IPS DF 4.7 (cell line): ENCODE measurements around the gene MIOX.
"Not testable (repeated sequence)": the region's sequence is repeated elsewhere in the genome, so short reads cannot be mapped to it uniquely, and the experiment has no call there.

Experiments
- DNase-seq: peaks from one replicate; pipeline ENCODE4 v3.0.0-alpha.2; 2013; ENCODE audit warnings: low spot score; ENCODE audit errors: extremely low read depth

Gene MIOX

DNA sequence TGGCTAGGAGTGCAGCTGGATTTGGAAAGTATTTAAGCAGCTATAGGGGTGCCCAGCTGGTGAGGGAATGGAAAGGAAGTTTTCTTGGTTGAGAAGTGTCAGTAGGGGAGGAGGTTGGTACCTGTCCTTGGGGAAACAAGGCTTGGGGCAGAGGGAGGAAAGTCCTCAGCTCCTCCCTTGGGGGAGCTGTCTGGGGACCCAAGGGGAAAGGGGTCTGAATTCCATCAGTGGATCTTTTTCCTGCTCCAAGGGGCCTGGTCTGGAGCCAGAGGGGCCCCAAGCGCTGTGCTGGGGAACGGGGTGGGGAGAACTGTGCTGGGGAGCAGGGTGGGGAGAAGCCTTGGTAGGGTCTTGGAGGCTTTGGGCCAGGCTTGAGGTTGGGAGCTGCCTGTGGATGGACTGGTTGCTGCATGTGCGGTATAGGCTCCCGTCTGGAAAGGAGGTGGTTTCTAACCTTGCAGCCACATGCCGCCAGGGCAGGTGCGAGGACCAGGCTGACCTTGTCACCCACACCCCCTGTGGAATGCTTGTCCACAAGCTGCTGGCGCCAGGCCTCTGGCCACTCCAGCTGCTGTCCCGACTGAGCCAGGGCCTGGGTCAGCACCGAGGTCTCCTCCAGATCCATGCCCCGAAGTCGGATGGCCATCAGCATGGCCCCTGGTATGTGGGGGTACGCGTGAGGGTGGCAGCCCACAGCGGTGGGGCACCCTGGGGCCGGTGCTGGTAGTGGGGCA, 42.2 kb downstream of the MIOX start:
- DNase-seq: no peak

DNA sequence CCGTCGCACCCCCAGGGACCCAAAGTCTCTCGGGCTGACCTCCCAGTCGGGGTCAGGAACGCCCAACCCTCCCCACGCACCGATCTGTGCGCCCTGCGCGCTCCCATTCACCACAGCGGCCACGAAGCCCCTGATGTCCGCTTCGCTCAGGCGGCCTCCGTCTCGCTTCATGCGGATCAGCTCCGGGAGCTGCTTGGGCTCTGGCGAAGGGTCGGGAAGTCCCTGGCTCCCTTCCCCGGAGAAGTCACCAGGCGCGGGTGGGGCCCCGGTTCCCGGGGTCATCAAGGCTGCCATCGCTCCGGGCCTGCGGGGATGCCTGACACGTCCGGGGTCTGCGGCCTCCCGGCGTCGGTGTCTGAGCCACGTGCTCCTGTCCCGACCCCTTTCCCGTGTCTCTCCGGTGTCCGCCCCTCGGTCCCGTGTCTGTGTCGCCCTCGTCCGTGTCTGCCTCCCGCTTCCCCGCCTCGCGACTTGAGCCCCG, 42.8 kb downstream of the MIOX start:
- no peak for DNase-seq

DNA sequence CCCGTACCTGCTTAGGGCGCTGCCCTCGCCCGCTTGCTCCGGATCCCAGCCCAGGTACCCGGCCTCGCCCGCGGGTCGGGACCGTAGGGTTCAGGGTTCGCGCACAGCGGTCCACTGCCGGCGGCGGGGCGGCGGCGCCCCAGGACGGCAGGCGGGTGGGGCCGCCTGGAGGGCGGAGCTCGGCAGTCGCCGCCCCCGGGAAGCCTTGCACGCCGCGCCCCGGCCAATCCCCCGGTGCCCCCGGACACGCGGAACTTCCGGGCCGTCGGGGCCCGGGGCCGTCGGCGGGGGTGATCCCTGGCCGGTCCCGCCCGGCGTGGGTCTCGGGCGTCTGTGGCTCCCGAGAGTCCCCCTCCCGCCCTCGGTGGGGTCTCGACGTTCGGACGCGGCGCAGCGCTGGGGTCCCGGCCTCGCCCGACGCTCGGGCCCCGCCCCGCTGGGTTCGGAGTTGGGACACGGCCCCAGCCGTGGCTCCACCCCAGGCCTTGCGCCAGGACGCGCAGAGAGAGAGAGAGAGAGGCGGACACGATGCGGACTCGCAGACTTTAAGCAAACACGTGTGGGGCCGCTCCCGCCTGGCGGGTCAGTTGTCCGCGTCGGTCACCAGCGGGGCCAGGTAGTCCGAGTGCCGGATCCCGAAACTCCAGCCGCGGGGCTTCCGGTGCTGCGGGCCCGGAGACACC, 43.4 kb downstream of the MIOX start, which contains the start of gene TYMP:
Gene TYMP, minus strand, starts transcription at position 116 of the 683 bp plus-strand sequence. CDS start 303 bp downstream, outside the sequence.
- no peak for DNase-seq

DNA sequence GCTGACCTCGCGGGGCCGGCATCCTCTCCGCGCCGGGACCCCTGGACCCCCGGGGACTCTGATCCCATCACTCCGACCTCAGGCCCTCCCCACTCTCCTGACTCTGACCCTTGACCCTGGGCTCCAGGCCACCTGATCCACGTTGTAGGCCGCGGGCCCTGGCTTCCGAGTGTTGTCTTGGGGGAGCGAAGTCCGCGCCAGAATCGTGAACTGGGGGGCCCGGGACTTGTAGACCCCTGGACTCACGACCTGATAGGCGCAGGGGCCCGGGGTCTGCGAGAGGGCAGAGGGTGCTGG, 43.9 kb downstream of the MIOX start:
- no peak for DNase-seq

DNA sequence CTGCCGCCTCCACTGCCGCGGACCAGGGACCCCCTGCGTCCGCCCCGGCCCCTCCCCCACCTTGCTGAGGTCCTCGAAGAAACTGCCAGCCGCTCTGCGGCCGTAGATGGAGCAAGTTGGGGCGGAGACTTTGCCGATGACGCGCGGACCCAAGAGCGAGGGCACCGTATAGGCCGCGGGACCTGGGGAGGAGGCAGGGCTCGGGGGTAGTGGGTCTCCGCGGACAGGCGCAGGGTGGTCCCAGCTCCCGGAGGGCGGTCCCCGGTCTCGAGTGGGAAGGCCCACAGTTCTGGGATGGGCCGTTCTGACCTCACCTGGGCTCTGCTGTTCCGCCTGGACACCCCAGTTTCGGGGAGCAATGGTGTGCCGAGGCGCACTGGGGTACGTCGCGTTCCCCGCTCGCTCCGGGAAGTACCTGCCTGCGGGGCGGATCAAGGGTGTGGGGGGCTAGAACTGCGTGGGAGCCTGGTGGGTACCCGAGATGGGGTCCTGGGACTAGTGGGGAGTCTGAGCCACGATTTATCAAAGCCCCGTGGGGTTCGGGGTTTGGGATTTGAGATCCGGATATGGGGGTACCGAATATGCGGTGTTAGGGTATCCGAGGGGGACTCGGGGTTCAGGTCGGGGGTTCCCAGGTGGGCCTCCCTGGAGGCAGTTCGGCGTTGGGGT, 44.4 kb downstream of the MIOX start:
- no peak for DNase-seq

DNA sequence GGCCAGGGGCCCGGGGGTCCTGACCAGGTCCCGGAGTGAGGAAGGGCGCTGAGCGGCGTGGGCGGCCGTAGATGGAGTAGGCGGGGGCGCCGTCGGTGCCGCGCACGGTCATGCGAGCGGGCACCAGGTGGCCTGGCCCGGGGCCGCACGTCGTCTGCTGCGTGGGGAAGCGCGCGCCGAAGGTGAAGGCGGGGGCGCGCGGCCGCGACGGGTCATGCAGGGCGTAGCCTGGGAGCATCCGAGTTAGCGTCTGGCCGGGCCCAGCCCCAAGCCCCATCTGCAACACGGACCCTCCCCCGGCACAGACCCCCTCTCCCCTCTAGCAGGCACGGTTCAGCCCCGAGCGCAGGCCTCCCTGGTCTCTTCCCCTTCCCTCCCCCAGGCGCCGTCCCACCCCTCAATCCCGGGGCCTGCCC, 44.9 kb downstream of the MIOX start:
- DNase-seq: no peak

DNA sequence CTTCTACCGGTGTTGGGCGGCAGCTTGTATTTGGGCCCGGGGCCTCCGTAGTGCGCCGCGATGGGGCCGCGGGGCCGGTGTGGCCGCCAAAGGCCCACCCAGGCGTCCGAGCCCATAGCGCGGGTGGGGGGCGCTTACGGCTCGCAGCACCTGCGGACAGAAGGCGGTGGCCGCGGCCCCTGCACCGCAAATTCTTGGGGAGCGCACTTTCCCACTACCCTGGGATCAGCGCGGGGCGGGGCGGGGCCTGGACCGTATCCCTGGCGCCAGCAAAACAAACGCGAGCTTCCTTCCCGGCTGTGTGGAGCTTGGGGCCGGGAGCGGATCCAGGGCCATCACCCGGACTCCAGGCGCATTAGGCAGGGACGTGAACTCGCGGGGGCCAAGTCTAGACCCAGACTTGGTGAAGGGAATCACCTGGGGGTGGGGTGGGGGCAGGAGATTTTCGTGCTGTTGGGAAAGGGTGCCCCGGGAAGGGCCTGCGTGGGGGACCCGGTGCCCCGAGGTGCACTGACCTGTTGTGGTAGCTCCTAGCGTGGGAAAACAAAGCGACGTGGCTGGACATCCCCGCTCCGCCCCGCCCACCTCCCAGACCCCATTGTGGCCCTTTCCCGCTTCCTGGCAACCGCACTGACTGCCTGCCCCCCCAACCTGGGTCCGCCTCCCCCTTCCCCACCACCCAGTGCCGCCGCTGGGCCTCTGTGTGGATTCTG, 45.5 kb downstream of the MIOX start:
- DNase-seq: no peak

DNA sequence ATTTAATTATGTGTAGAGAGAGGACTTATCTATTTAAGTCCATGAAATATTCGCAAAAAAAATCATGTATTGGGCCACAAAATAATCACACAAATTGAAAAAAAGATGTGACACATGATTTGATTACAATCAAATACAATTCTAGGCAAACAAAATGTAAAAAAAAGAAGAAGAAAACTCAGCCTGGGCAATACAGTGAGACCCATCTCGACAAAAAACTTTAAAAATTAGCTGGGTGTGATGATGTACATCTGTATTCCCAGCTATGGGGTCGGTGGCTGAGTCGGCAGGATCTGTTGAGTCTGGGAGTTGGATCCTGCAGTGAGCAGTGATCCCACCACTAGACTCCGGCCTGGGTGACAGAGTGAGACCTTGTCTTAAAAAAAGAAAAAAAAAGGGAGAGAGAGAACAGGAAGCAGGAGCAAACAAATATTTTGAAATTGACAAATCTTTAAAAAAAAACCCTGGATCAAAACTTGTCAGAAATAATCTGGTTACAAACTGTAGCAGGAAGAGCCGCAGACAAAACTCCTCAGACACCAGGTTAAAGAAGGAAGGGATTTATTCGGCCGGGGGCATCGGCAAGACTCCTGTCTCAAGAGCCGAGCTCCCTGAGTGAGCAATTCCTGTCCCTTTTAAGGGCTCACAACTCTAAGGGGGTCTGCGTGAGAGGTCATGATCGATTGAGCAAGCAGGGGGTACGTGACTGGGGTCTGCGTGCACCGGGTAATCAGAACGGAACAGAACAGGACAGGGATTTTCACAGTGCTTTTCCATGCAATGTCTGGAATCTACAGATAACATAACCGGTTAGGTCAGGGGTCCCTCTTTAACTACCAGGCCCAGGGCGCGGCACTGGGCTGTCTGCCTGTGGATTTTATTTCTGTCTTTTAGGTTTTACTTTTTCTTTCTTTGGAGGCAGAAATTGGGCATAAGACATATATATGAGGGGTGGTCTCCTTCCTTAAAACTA, 46.5 kb downstream of the MIOX start:
- DNase-seq: no peak

DNA sequence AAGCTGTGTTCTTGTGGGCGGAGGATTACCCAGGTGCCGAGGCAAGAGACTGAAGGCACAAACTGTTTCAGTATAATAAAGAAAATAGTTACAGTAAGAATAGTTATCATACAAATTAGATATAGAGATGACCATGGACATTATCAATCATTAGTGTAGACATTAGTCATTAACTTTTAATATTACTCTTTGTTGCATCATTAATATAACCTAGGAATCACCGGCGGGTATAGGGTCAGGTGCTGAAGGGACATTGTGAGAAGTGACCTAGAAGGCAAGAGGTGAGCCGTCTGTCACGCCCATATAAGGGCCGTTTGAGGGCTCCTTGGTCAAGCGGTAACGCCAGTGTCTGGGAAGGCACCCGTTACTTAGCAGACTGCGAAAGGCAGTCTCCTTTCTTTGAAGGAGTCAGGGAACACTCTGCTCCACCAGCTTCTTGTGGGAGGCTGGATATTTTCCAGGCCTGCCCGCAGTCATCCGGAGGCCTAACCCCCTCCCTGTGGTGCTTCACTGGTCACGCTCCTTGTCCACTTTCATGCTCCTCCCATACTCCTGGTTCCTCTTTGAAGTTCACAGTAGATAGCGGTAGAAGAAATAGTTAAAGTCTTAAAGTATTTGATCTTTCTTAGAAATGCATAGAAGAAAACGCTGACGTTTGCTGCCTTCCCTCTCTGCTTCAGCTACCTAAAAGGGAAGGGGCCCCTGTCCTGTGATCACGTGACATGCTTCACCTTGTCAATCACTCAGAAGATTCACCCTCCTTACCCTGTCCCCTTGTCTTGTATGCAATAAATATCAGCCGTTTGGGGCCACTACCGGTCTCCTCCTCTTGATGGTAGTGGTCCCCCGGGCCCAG, 47.4 kb downstream of the MIOX start:
- not testable (repeated sequence) for DNase-seq

DNA sequence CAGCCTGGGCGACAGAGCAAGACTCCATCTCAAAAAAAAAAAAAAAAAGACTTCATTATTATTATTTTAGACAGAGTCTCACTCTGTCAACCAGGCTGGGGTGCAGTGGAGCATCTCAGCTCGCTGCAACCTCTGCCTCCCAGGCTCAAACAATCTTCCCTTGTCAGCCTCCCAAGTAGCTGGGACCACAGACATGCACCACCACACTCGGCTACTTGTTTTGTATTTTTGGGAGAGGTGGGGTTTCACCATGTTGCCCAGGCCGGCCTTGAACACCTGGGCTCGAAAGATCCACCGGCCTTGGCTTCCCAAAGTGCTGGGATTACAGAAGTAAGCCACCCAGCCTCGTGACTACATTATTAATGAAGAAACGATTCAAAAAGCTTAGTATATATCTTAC, 48.5 kb downstream of the MIOX start:
- no peak for DNase-seq

DNA sequence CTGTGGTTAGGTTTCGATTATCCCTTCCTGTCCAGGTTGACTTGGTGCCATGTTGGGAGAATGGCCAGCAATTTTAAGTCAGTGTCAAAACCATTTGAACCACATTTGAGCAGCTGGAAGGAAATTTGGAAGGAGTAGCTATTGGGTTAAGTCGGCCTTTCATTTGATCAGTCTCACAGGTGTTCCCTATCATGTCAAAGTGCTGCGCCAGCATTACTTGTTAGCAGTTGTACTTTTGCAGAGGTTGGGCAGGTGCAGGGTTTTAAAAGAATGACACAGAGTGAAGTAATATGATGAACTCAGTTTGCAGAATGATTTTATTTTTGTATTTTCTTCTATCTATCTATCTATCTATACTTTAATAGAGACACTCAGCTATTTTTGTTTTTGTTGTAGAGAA, 49.6 kb downstream of the MIOX start:
- DNase-seq: no peak

DNA sequence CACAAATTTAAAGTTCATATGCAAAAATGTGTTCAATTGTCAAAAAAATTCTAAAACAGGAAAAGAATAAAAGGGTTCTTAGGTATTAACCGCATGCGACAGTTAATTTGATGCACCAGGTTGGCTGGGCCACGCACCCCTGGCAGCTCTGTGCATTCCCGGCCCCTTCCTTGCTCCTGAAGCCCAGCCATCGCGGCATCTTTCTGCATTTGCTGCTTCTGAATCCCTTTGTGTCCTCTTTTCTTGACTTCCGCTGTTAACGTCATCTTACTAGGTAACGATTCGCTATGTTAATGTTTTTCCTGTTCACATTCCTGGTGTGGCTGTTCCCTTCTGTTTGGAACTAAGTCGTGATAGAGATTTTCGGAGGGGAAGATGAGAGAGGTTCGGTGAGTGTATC, 51.1 kb downstream of the MIOX start:
- no peak for DNase-seq
